NCI-H2227 (cell line): Measurements from ENCODE around the gene ACO2.
"Not testable (repeated sequence)": the region's sequence is repeated elsewhere in the genome, so short reads cannot be mapped to it uniquely, and the experiment has no call there.

Source experiments
- DNase-seq: peaks from one replicate; lab custom pipeline; 2025; ENCODE audit not compliant: unreplicated experiment; lab: John Stamatoyannopoulos, UW

ACO2 gene

GRCh38 chr22:41539146-41540005 lies 70.5 kb downstream of the ACO2 start:
- no peak for DNase-seq

- DNase-seq = no peak
These were observed 71.0 kb downstream of the ACO2 start for GRCh38 chr22:41540006-41540315.

GRCh38 chr22:41540365-41540764 lies 71.4 kb downstream of the ACO2 start:
- no peak for DNase-seq

- no peak for DNase-seq
These were observed 72.6 kb downstream of the ACO2 start for GRCh38 chr22:41541484-41541883.

- DNase-seq = no peak
These were observed 73.3 kb downstream of the ACO2 start for GRCh38 chr22:41542224-41542623.

- peak; percentile 97 for DNase-seq
These were observed 75.1 kb downstream of the ACO2 start, which contains the start of gene POLR3H for GRCh38 chr22:41543854-41544670. POLR3H (minus strand) TSS chr22:41544470; CDS start chr22:41544101, 369 bp downstream.

- peak; percentile 33 for DNase-seq
These were observed 76.0 kb downstream of the ACO2 start for GRCh38 chr22:41544671-41545476.

- DNase-seq = no peak
These were observed 79.9 kb downstream of the ACO2 start for GRCh38 chr22:41548830-41549211.

- DNase-seq = no peak
These were observed 82.1 kb downstream of the ACO2 start for GRCh38 chr22:41550952-41551491.

- DNase-seq = no peak
These were observed 83.1 kb downstream of the ACO2 start for GRCh38 chr22:41551877-41552582.

GRCh38 chr22:41555325-41555982 lies 86.5 kb downstream of the ACO2 start:
- DNase-seq = no peak

- DNase-seq = no peak
These were observed 87.6 kb downstream of the ACO2 start for GRCh38 chr22:41556561-41556960.

- peak; percentile 82 for DNase-seq
These were observed 88.7 kb downstream of the ACO2 start for GRCh38 chr22:41557401-41558240.

GRCh38 chr22:41558241-41558630 lies 89.3 kb downstream of the ACO2 start:
- not testable (repeated sequence) for DNase-seq

- DNase-seq = no peak
These were observed 91.2 kb downstream of the ACO2 start for GRCh38 chr22:41560095-41560471.

- DNase-seq = peak; percentile 31
These were observed 92.4 kb downstream of the ACO2 start for GRCh38 chr22:41561335-41561734.

GRCh38 chr22:41561788-41562187 lies 92.9 kb downstream of the ACO2 start:
- no peak for DNase-seq

GRCh38 chr22:41562461-41562860 lies 93.5 kb downstream of the ACO2 start:
- no peak for DNase-seq
